Endothelial cell of hepatic sinusoid (primary cell): ENCODE measurements around the gene PHLDA1.
"Not testable (repeated sequence)": the region's sequence is repeated elsewhere in the genome, so short reads cannot be mapped to it uniquely, and the experiment has no call there.

Experiments used
- in situ Hi-C: cut with HindIII; loops from 2 replicates; pipeline ENCODE4 v1.10.0; 2017; ENCODE audit warnings: low sequenced_read_pairs

The PHLDA1 gene

GRCh38 chr12:75994069-75994740, 37.4 kb downstream of the PHLDA1 start:
- in situ Hi-C loops, result loop anchor here (5.0 kb wide), 1 partner anchor 62 kb away; no protein-coding TSS in a partner anchor

DNA sequence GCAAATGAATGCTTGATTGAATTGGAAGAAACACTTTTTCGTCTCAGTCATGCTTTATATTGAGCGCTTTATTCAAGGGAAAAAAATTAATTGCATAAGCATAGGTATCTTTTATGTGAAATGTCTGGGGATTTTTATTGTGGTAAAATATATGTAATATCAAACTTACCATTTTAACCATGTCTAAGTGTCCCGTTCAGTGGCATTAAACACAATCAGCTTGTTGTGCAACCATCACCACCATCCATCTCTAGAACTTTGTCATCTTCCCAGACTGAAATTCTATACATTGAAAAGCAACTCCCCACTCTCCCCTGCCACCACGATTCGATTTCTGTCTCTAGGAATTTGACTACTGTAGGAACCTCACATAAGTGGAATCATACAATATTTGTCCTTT, 39.8 kb downstream of the PHLDA1 start:
- in situ Hi-C loops, result loop anchor here (5.0 kb wide), 1 partner anchor 59 kb away; no protein-coding TSS in a partner anchor

GRCh38 chr12:75990189-75990912, 41.2 kb downstream of the PHLDA1 start:
- in situ Hi-C loops, result loop anchor here (5.0 kb wide), 1 partner anchor 58 kb away; no protein-coding TSS in a partner anchor

DNA sequence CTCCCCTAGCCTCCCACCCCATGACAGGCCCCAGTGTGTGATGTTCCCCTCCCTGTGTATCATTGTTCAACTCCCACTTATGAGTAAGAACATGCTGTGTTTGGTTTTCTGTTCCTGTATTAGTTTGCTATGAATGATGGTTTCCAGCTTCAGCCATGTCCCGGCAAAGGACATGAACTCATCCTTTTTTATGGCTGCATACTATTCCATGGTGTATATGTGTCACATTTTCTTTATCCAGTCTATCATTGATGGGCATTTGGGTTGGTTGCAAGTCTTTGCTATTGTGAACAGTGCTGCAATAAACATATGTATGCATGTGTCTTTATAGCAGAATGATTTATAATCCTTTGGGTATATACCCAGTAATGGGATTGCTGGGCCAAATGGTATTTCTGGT, 43.9 kb downstream of the PHLDA1 start:
- in situ Hi-C loops, result not testable (repeated sequence)

DNA sequence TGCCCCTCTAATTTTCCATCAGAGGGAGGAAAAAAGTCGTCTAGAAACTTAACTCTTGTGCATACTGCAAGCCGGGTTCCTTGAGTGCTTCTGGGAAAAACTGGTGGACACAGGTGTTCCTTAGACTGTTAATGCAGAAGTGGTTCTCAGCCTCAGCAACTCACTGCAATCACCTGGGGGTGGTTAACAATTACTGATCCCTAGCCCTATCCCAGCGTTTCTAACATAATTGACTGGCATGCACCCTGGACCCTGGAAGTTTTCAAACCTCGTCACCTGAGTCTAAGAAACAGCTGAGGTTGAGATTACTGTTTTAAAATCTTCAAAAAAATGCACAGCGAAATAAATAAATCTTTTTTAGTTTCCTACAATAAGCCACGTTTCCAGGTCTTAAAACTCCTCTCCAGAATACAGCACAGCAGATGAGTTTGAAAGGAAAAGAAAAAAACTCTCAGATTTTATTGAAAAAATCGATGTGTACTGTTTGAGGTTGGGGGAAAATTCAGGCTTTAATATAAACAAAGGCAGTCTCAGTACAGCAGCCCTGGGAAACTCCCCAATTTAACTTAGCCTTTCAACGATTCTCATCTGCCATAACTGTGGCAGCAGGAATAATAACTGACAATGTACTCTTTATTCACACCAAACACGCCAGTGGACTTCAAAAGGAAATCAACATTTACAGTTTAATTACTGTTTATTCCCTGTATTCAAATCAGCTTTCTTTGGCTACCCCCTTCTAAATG, 45.4 kb downstream of the PHLDA1 start:
- in situ Hi-C loops, result no loop called here

DNA sequence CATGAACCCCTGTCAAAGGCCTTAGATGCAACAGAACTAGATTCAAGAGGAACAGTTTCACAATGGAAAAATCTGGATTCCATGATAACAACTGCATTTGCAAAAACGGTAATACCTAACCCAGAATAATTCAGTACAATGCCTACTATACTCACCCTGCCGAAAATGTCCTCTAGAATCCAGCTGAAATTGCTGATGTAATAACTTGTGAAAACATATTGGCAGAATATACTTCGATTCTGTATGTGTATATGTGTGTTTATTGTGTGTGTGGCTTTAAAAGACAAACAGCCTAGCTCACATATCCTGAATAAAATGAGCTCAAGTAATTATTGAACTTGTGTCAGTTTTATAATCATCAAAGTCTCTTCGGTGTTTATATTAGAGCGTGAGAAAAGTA, 46.0 kb downstream of the PHLDA1 start:
- in situ Hi-C loops, result no loop called here

- in situ Hi-C loops, result no loop called here
Observed at GRCh38 chr12:75984577-75985182, 46.9 kb downstream of the PHLDA1 start.

GRCh38 chr12:75983851-75984250, 47.7 kb downstream of the PHLDA1 start:
- in situ Hi-C loops, result not testable (repeated sequence)

DNA sequence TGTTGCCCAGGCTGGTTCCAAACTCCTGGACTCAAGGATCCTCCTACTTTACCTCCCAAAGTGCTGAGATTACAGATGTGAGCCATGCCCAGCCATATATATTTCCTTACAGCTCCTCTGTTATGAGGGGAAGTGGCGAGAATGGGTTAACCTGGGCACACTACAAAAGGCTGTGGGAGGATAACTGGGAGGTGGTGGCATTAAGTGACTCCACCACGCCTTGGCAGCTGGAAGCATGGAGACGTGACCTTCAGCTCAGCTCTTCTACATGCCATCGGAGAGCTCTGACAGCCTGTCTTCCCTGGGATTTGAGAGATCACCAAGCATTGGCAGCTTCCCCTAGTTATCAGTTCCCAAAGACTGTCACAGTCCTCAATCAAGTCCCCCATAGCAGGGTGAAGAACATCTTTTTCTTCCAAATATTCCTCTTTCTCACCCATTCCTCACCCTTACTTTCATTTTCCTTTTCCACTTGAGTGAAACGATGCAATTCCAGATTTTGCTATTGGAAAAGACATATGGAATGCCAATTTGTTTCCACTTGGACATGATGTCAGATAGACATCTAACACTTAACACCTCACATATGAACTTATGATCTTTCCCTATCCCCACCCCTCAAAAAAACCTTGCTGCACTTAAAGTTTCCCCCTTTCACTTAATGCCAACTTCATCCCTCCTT, 48.5 kb downstream of the PHLDA1 start:
- in situ Hi-C loops, result no loop called here

- in situ Hi-C loops, result no loop called here
Observed at GRCh38 chr12:75982169-75982564, 49.4 kb downstream of the PHLDA1 start.

DNA sequence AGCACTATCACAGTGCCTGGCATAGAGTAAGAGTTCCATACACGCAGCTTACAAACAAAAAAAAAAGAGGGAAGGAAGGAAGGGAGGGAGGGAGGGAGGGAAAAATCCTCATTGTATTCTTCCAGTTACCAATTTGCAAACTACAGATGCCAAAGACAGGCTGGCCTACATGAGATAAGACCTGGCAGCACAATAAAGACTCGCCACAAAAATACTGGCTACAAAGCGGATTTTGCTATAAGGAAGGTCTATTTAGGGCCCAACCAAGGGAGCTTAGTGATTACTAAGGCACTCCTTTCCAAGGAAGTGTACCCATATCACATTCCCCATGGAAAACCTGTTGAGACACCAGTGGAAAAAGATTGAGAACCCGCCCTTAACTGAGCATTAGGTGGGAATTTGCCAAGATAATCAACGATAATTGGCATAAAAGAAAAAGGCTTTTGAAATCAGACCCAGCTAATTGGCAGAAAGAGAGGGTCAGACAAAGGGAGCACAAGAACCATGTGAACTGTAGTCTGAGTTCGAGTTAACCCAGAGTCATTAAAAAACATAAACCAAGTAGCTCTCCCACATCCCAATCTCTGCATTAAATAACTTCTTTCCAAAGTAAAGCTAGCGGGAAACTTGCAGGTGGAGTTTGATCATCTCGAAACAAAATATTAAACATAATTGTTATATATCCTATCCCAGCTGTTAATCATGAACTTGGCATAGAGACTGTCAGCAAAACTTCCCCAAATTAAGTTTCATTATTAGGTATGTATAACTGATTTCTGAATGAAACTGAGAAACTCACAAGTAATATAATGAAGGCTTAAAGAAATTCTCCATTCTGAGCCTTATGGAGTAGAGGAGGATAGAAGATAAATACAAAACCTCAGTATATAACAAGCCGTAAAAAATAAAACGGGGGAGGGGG, 50.1 kb downstream of the PHLDA1 start:
- in situ Hi-C loops, result no loop called here

GRCh38 chr12:75979181-75979580, 52.4 kb downstream of the PHLDA1 start:
- in situ Hi-C loops, result no loop called here

DNA sequence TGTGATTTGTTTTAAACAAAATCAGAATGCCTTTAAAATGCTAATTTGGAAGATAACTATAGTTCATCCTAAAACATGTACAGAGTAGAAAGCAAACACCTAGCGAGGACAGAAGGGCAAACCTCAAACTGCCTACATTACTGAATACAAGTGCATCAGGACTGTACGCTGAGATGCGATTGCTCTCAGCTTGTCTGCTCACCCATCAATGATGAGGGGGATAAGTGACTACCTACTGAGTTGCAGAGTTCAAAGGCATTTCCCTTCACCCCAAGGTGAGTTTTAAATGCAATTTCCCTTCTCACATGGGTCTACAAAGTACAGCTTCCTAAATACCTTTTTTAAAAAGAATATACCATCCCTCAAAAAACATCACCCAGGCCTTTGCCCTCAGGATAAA, 52.9 kb downstream of the PHLDA1 start:
- in situ Hi-C loops, result no loop called here

GRCh38 chr12:75977952-75978671, 53.5 kb downstream of the PHLDA1 start:
- in situ Hi-C loops, result no loop called here

DNA sequence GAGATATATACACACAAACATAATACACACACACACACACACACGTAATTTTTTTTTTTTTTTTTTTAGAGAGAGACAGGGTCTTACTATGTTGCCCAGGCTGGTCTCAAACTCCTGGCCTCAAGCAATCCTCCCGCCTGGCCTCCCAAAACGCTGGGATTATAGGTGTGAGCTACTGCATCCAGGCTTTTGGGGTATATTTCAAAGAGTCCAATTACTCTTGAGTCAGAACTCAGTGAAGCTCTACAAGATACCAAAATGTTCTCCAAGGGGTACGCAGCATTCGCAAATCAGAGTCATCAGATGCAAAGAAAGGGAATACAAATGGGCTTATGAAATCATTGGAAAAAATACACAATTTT, 54.0 kb downstream of the PHLDA1 start:
- in situ Hi-C loops, result no loop called here

GRCh38 chr12:75976913-75977312, 54.7 kb downstream of the PHLDA1 start:
- in situ Hi-C loops, result no loop called here

DNA sequence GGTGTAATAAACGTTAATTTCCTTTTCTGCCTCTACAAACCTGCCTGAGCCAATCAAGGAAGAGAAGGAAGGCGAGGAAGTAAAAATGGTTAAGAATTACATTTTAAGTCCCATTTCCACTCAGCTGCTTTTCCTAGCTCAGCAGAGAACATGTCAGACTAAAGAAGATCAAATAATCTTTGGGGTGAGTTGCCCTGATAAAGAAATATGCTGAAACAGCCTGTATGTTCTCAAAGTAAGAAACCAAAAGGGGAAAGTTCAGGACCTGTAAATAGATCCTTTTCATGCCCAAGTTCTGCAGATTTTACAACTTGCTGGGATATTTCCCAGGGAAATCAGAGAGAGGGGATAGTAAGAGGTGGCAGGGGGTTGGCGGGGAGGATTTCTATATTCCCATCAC, 55.5 kb downstream of the PHLDA1 start:
- in situ Hi-C loops, result no loop called here

DNA sequence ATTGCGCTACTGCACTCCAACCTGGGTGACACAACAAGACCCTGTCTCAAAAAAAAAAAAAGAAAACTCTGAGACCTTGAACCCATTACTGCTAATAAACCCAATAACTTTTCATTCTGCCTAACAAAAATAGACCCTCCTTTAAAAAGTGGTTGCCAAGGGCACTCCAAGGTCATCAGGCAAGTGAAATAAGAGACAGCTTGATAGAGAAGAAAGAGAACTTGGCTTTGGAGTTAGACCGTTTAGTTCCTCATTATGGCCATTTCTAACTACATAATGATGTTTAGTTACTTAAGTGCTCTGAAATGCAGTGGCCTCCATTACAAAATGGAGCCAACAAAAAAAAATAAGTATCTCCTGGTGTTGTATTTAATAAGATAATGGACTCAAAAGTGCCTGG, 55.9 kb downstream of the PHLDA1 start:
- in situ Hi-C loops, result no loop called here
